ENCODE data around the gene CD2BP2.
A peak's percentile ranks its signal among the peaks of the same experiment; 100 is the strongest.

CD2BP2 gene

GRCh38 chr16:30357085-30357714, 2.1 kb upstream of the CD2BP2 start:
- Mint-ChIP-seq H3K36me3 (ENCODE audit: low read depth) (peaks cover 35% of the 10 kb centered on the region), H3K27me3 (no peaks in the 10 kb centered on the region), H3K4me3 (no peak overlapping the region), H3K9me3 (no peaks in the 10 kb centered on the region), H3K4me1 (ENCODE audit: low read depth) (peaks cover 32% of the 10 kb centered on the region), H3K27ac (peak overlapping the region; percentile 2)

GRCh38 chr16:30356401-30357084, 1.4 kb upstream of the CD2BP2 start:
- H3K9me3 Mint-ChIP-seq = no peaks in the 10 kb centered on the region
- peaks cover 38% of the 10 kb centered on the region for H3K36me3 Mint-ChIP-seq (ENCODE audit: low read depth)
- H3K4me1 Mint-ChIP-seq (ENCODE audit: low read depth) = peaks cover 39% of the 10 kb centered on the region
- peak overlapping the region; percentile 94 for H3K27ac Mint-ChIP-seq
- peak overlapping the region; percentile 95 for H3K4me3 Mint-ChIP-seq
- H3K27me3 Mint-ChIP-seq = no peaks in the 10 kb centered on the region

- Mint-ChIP-seq H3K36me3 (ENCODE audit: low read depth) (peaks cover 39% of the 10 kb centered on the region), H3K4me3 (peak overlapping the region; percentile 95), H3K27ac (peak overlapping the region; percentile 94), H3K4me1 (ENCODE audit: low read depth) (peaks cover 45% of the 10 kb centered on the region), H3K27me3 (no peaks in the 10 kb centered on the region), H3K9me3 (no peaks in the 10 kb centered on the region)
These were observed 823 bp upstream of the CD2BP2 start for GRCh38 chr16:30355954-30356308.

GRCh38 chr16:30354423-30355143, 525 bp downstream of the CD2BP2 start:
- H3K27me3 Mint-ChIP-seq = no peaks in the 10 kb centered on the region
- peak overlapping the region; percentile 94 for H3K27ac Mint-ChIP-seq
- H3K36me3 Mint-ChIP-seq (ENCODE audit: low read depth) = peaks cover 45% of the 10 kb centered on the region
- H3K4me3 Mint-ChIP-seq = peak overlapping the region; percentile 95
- H3K4me1 Mint-ChIP-seq (ENCODE audit: low read depth) = peaks cover 59% of the 10 kb centered on the region
- no peaks in the 10 kb centered on the region for H3K9me3 Mint-ChIP-seq

DNA sequence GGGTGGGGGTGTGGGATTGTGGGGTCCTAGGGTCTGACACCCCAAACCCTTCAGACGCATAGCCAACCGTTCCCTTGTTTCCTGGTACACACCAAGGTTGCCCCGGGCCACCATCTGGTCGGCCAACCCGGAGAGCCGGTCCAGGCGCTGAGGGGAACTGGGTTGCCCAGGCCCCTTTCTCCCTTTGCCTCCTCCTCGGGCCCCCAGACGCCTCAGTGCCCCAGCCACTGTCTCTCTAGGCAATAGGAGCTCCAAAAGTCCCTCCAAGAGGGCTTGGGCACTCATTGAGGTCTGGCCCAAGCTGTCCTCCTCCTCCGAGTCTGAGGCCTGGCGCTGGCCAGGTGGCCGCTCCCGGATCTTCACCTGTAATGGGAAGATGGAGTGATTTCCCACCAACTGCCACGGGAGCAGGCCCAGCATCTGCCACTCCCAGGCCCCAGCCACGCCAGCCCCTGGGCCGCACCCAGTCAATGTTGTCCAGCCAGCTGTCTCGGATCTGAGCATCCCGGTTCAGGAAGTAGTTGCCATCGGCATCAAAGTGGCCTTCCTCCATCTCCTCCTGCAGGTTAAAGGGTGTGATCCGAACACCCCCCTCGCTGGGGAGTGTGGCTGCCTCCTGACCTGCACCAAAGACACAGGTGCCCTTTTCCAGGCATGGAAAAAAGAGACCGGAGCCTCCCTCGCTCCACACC, 1.5 kb downstream of the CD2BP2 start:
- peaks cover 53% of the 10 kb centered on the region for H3K36me3 Mint-ChIP-seq (ENCODE audit: low read depth)
- no peaks in the 10 kb centered on the region for H3K9me3 Mint-ChIP-seq
- no peaks in the 10 kb centered on the region for H3K27me3 Mint-ChIP-seq
- peak overlapping the region; percentile 94 for H3K27ac Mint-ChIP-seq
- H3K4me1 Mint-ChIP-seq (ENCODE audit: low read depth) = peaks cover 66% of the 10 kb centered on the region
- peak overlapping the region; percentile 95 for H3K4me3 Mint-ChIP-seq

- Mint-ChIP-seq H3K36me3 (ENCODE audit: low read depth) (peaks cover 53% of the 10 kb centered on the region), H3K9me3 (no peaks in the 10 kb centered on the region), H3K27ac (no peak overlapping the region)
These were observed 2.4 kb downstream of the CD2BP2 start for GRCh38 chr16:30352488-30353401.

DNA sequence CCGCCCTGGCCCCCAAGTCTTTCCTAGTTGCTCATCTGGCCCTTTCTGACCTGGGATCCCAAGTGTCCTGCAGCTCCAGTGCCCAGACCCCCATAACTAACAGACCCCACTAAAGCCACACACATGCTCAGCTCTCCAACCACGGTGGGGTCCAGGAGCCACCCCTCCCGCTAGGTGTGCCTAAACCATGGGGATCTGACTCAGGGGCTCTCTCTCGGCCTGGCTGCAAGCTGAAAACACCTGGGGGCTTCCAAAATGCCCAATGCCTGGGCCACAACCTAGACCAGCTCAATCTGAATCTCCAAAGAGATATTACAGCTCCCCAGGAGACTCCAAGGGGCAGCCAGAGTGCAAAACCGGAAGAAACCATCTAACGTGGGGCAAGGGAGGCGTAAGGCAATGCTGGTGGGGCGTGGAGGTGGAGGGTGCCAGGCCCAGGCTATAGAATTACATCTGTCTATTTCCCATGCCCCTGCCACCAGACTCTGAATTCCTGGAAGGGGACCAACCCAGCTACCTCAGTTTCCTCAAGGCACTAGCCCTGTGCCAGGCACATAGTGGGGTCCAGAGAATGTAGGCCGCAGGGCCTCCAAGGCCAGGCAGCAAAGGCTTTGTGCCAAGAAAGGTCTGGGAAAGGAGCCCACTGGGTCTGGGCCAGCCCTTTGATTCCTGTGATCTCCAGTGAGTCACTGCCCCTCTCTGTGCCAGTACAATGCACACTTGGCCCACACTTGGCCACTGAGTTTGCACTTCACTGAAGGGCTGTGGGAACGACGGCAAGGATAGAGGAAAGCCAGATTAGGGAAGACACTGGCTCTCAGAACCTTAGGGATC, 3.3 kb downstream of the CD2BP2 start:
- Mint-ChIP-seq H3K4me3 (peak overlapping the region; percentile 41), H3K9me3 (no peaks in the 10 kb centered on the region), H3K4me1 (ENCODE audit: low read depth) (peaks cover 66% of the 10 kb centered on the region), H3K27ac (peak overlapping the region; percentile 84), H3K27me3 (no peaks in the 10 kb centered on the region), H3K36me3 (ENCODE audit: low read depth) (peaks cover 53% of the 10 kb centered on the region)

More at GRCh38 chr16:30352488-30353401, 2.4 kb downstream of the CD2BP2 start:
- Mint-ChIP-seq H3K27me3 (no peaks in the 10 kb centered on the region), H3K4me1 (ENCODE audit: low read depth) (peaks cover 66% of the 10 kb centered on the region), H3K4me3 (peak overlapping the region; percentile 45)

- H3K27me3 Mint-ChIP-seq = no peaks in the 10 kb centered on the region
- peaks cover 53% of the 10 kb centered on the region for H3K36me3 Mint-ChIP-seq (ENCODE audit: low read depth)
- H3K9me3 Mint-ChIP-seq = no peaks in the 10 kb centered on the region
- H3K27ac Mint-ChIP-seq = peak overlapping the region; percentile 84
- peak overlapping the region; percentile 56 for H3K4me3 Mint-ChIP-seq
- peaks cover 62% of the 10 kb centered on the region for H3K4me1 Mint-ChIP-seq (ENCODE audit: low read depth)
These were observed 4.1 kb downstream of the CD2BP2 start for GRCh38 chr16:30351001-30351441.

- H3K9me3 Mint-ChIP-seq = no peaks in the 10 kb centered on the region
- peaks cover 55% of the 10 kb centered on the region for H3K4me1 Mint-ChIP-seq (ENCODE audit: low read depth)
- peak overlapping the region; percentile 84 for H3K27ac Mint-ChIP-seq
- peak overlapping the region; percentile 56 for H3K4me3 Mint-ChIP-seq
- H3K27me3 Mint-ChIP-seq = no peaks in the 10 kb centered on the region
- H3K36me3 Mint-ChIP-seq (ENCODE audit: low read depth) = peaks cover 53% of the 10 kb centered on the region
These were observed 4.8 kb downstream of the CD2BP2 start for GRCh38 chr16:30350134-30350871.

DNA sequence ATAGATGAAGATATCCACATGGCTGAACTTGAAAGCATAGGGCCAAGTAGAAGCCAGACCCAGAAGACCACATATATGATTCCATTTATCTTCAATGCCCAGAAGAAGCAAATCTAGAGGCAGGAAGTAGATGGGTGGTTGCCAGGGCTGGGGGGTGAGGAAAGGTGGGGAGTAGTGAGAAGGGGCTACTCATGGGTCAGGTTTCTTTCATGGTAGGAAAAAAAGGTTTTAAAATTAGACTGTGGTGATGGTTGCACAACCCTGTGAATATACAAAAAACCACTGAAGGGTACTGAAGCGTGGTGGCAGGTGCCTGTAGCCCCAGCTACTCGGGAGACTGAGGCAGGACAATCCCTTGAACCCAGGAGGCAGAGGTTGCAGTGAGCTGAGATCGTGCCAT, 5.4 kb downstream of the CD2BP2 start:
- Mint-ChIP-seq H3K27ac (peak overlapping the region; percentile 63), H3K36me3 (ENCODE audit: low read depth) (peaks cover 53% of the 10 kb centered on the region), H3K27me3 (no peaks in the 10 kb centered on the region), H3K9me3 (no peaks in the 10 kb centered on the region), H3K4me3 (peak overlapping the region; percentile 8), H3K4me1 (ENCODE audit: low read depth) (peaks cover 53% of the 10 kb centered on the region)

DNA sequence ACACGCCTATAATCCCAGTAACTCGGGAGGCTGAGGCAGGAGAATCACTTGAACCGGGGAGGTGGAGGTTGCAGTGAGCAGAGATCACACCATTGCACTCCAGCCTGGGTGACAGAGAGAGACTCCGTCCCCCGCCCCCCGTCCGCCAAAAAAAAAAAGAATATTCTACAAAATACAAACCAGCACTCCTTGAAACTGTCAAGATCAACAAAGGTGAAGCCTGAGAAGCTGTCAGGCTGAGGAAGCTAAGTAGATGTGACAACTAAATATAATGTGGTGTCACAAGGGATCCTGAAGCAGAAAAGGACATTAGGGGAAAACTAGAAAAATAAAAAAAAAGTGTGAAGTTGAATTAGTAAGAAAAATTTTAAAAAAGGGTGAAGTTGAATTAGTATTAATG, 6.2 kb downstream of the CD2BP2 start:
- Mint-ChIP-seq H3K27ac (no peak overlapping the region), H3K27me3 (no peaks in the 10 kb centered on the region), H3K36me3 (ENCODE audit: low read depth) (peaks cover 46% of the 10 kb centered on the region), H3K4me3 (no peak overlapping the region), H3K4me1 (ENCODE audit: low read depth) (peaks cover 46% of the 10 kb centered on the region), H3K9me3 (no peaks in the 10 kb centered on the region)

GRCh38 chr16:30348113-30348512, 7.0 kb downstream of the CD2BP2 start:
- Mint-ChIP-seq H3K27me3 (no peaks in the 10 kb centered on the region), H3K4me1 (ENCODE audit: low read depth) (peaks cover 39% of the 10 kb centered on the region), H3K36me3 (ENCODE audit: low read depth) (peaks cover 39% of the 10 kb centered on the region), H3K27ac (no peak overlapping the region), H3K4me3 (no peak overlapping the region), H3K9me3 (no peaks in the 10 kb centered on the region)

DNA sequence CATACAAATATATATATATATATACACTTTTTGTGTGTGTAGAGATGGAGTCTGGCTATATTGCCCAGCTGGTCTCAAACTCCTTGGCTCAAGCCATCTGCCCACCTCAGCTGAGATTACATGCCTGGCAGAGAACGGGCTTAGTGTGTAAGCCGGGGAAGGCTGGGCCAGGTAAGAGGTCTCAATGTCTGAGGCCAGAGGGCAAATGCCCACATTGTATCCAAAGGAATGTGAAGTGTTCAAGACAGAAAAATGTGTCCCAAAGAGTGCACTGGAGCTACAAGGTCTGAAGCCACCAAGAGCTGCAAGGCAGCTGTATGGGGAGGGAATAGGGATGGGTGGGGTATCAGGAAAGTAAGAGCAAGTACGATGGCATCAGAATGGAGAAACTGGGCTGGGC, 8.8 kb downstream of the CD2BP2 start:
- Mint-ChIP-seq H3K4me3 (no peak overlapping the region), H3K9me3 (no peaks in the 10 kb centered on the region), H3K27me3 (no peaks in the 10 kb centered on the region), H3K4me1 (ENCODE audit: low read depth) (peaks cover 25% of the 10 kb centered on the region), H3K36me3 (ENCODE audit: low read depth) (peaks cover 23% of the 10 kb centered on the region), H3K27ac (no peak overlapping the region)

Data from stimulated activated naive CD8-positive, alpha-beta T cell treated with anti-CD3 and anti-CD28 coated beads, Interleukin-15, Interleukin-2, amounts not matched to agents 100 ng/mL and 50 ng/mL, for 24 hours (primary cell).